Globus pallidus (tissue), 1 donor: ENCODE data around the gene CPEB2.

Source experiments
- DNase-seq: peaks from one replicate; pipeline ENCODE4 v3.0.0-alpha.2; 2015; ENCODE audit warnings: low spot score

The CPEB2 gene

DNA sequence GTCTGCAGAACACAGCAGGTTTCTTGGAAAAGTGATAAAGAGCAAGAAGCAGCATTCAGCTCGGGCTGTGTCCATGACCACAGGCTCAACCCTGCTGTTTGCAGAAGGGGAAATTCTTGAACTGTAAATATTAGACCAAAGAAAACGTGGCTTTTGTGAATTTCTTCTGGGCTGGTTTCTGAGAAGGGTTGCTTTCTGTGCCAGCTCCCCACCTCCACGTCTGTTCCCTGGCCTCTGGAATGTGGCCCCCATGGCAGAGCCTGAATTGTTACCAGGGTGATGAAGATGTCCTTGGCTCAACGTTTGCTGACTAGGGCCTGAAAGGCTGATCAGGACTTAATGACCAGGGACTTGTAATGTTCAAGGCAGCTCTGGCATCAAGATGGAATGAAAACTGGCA lies 116.0 kb downstream of the CPEB2 start:
- no peak for DNase-seq
